Hematopoietic multipotent progenitor cell (in vitro differentiated cells): ENCODE data around the gene KRT28. TPM values are rescaled to one million over a fixed set of nuclear protein-coding genes. Genes with fewer than 3 reads are reported as not detected.

ENCODE experiments used
- DNase-seq, 3 donors: peaks; one replicate each; pipeline ENCODE4 v3.0.0-alpha.2; 2011 to 2015; ENCODE audit warnings: low read depth in 2 of 3, low spot score in 2 of 3
- total RNA-seq: library from RNA; depleted of rRNA; stranded (reverse); fragments of >200 nt; gene quantifications from one replicate; pipeline ENCODE4 v1.2.3, GENCODE V29; 2012

Gene KRT28, protein sequence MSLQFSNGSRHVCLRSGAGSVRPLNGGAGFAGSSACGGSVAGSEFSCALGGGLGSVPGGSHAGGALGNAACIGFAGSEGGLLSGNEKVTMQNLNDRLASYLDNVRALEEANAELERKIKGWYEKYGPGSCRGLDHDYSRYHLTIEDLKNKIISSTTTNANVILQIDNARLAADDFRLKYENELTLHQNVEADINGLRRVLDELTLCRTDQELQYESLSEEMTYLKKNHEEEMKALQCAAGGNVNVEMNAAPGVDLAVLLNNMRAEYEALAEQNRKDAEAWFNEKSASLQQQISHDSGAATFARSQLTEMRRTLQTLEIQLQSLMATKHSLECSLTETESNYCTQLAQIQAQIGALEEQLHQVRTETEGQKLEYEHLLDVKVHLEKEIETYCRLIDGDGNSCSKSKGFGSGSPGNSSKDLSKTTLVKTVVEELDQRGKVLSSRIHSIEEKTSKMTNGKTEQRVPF
- not detected for total RNA-seq

DNA sequence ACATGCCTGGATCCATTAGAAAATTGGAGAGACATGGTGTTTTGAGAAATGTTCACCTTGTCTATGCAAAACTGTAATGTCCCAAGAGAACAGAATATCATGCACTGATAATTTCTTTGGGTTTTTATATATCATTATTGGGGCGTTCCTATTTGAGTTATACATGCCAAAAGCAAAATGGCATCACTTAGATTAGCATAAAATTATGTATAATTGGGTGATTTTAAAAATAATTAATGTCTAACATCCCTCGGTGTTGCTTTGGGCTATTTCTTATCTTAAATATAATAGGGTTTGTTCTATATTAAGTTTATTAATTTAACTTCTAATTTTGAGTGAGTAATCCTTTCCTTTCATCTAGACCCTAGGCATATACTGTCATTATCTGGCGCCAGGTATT, at the start of gene KRT28:
KRT28 (minus strand) TSS at position 101 of the 400 bp plus-strand sequence; CDS start at position 35, 66 bp downstream.
- no peak for DNase-seq

GRCh38 chr17:40848583-40849235, 49.0 kb upstream of the KRT28 start:
- DNase-seq, result no peak

DNA sequence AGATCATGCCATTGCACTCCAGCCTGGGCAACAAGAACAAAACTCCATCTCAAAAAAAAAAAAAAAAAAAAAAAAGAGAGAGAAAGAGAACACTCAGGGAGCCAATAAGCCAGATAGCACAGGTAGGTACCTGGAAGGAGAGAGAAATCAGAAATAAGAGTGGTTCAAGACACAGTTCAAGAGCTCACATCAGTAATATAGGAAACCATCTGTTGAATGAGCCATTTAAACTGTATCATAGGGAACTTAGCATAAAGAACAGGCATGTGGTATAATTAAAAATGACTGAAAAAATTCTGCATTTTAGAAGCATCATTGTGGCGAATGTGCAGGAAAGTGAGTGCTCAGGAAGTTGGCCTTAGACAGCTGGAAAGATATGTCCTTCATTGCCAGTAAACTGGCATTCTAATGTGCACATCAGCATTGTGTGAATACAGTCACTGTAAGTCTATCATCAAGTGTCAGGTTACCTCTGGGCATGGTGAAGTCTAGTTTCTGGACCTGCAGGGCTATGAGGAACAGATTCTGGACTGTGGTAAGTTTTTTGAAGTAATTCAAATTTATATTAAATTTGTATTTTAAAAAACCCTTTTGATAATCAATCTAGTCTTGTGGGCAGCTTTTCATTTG, 46.9 kb upstream of the KRT28 start:
- no peak for DNase-seq

DNA sequence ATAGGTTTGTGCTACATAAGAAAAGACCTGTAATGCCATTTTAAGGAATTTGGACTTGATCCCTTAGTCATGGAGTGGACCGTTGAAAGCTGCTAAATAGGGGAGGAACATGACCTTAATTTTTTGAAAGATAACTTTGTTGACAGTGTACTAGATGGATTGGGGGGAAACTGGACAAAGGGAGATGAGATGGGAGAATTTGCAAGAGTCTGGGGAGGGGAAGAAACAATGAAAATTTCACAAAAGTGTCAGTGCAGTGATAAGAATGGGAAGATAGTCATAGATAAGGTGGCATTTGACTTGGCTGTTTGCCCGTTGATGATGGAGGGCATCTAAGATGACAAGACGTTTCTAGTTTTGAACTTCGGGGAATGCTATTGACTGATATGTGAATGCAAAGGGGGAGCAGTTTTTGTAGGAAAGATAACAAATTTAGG, 44.9 kb upstream of the KRT28 start:
- DNase-seq, result no peak

- DNase-seq, result no peak
Measured at GRCh38 chr17:40843242-40843641, 43.5 kb upstream of the KRT28 start.

DNA sequence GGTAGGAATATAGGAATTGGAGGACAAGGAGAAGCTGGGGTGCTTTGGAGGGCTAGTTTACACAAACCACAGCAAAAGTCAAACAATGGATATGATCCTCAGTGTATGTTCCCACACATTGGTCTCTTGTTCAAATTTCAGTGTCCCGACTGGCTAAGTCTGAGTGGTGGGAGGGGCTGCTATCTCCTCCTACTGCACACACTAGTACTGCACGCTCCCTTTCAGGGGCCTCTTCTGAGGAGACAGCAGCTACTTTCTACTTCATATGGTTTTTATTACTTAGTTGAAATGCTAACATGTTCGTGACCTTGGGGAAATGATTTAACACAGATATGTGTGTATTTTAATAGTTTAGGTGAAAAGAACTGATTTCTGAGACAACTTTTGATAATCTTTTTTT, 41.5 kb upstream of the KRT28 start:
- no peak for DNase-seq

DNA sequence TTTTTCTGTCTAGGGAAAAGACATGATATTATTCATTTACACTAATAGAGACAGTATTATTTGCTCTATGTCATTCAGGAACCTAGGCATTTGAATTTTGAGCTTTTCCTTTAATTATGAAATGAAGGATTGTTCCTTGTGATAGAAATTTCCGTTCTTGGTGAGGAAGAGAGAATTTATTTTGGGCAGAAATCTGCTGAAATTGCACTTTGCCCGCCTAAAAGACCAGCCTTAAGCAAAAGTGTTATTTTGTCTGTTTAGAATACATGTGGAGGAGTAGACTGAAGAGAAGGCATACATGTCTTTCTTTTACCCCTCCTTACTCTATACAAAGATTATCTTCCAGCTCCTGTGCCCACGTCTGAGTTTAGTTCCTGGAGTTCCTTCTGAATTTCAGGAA, 39.4 kb upstream of the KRT28 start:
- no peak for DNase-seq

DNA sequence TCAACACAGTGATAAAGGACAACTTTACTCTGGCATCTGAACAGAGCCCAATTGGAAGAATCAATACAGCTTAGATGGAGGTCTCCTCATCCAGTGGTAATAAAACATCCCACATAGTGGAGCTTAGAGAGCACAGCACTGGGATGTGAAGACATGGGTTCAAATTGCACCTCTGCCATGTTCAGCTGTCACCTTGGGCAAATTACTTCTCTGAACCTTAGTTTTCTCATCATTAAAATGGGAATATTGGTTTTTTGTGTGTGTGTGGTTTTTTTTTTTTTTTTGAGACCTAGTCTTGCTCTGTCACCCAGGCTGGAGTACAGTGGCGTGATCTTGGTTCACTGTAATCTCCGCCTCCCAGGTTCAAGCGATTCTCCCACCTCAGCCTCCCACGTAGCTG, 36.3 kb upstream of the KRT28 start:
- no peak for DNase-seq

GRCh38 chr17:40833882-40834281, 34.1 kb upstream of the KRT28 start:
- DNase-seq, result no peak

- DNase-seq, result no peak
Measured at GRCh38 chr17:40832840-40833239, 33.1 kb upstream of the KRT28 start.

- DNase-seq, result no peak
Measured at GRCh38 chr17:40830085-40830776, 30.5 kb upstream of the KRT28 start.

DNA sequence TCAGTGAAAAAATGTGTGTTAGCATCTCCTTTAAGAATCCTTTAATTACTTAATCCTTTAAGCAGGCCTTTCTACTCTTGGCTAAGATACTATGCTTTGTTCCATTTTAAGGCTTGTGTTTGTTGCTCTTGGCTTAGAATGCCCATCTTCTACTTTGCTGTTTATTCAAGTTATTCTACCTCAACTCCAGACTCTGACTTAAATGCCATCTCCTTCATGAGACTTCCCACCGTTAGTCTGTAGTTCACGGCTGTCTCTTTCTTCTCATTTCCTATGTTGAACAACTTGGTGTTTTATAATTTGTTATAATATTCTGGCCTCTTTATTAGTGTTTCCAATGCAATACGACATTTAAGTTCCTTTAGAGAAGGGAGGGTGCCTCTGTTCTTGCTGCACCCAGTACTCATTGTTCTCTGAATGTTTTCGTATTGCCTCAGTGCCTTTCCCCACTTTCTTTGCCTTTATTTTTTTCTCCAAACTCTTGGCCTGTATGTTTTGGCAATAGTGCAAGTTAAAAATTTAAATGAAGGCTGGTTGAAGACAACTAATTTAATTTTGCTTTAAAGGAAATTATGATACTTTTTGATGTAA, 28.8 kb upstream of the KRT28 start:
- no peak for DNase-seq

DNA sequence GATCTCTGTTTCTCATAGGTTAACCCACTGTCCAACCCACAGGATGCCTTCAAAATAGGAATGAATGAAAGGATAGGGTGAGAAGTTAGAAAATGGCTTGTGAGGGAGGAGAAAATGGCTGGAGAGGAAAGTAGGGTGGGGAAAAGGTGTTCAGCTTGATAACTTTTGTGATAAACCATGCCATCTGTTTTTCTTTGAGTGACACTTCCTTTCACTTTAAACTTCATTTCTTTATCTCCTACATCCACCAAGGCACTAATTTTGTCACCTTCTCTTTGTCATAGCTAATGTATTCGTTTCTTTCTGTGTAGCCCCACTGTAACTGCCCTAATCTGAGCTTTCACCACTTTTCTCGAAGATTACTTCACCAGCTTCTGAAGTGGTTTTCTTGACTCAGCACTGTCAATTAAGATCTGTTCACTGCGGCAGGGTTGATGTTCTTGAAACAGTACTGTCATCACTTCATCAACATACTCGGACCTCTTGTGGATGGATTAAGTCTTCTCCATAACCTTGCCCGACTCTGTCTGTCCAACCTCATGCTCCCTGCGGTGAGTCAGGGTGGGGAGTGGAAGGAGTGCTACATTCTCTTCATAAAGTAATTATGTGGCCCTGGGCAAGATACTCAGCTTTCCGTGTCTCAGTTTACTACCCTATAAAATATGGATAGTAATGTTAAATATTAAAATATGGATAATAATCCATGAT, 28.1 kb upstream of the KRT28 start:
- DNase-seq, result peak in 1 of 3 donors; percentile 3

DNA sequence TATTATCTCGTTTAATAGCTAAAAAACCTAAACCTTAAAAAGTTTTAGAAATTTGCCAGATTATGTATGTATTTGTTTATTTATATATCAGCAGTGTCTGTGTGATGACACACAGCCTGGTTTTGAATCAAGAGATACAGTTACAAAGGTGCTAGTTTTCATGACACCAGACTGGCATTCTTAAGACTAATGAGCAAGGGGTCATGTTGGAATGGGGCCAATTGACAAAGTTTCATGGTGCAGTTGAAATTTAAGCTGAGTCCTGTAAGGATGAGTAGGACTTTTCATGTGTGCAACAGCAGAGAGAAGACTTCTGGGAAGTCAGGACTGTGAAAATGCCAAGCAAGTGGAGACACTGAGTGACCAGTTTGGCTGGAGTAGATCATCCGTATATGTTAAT, 25.8 kb upstream of the KRT28 start:
- no peak for DNase-seq

DNA sequence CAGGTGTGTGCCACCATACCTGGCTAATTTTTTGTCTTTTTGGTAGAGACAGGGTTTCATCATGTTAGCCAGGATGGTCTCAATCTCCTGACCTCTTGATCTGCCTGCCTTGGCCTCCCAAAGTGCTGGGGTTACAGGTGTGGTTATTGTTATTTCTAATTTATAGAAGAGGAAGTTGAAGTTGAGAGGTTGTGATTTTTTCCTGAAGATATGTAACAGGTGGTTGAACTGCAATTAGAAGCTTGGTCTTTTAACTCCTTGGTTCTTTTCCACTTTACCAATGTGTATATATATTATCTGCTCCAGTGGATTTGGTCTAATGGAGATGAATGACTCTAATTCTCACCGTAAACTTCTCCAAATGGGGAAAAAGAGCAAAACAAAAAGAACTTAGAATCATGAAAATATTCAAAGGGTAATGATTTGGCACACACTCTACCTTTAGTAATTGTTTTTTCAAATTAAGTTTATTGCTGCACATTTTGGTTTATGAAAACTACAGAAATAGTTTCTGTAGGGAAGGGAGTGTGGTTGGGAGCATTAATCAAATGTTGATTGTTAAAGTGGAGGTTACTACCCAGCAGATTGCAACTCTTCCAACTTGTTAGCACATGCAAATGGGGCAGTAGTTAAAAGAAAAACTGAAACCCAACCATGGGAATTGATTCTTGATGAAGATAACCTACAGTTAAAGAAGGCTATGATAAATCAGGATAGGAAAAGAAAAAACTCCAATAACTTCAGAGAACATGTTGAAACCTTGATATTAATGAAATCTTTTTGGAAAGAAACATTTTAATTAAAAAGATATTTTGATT, 24.5 kb upstream of the KRT28 start:
- no peak for DNase-seq

DNA sequence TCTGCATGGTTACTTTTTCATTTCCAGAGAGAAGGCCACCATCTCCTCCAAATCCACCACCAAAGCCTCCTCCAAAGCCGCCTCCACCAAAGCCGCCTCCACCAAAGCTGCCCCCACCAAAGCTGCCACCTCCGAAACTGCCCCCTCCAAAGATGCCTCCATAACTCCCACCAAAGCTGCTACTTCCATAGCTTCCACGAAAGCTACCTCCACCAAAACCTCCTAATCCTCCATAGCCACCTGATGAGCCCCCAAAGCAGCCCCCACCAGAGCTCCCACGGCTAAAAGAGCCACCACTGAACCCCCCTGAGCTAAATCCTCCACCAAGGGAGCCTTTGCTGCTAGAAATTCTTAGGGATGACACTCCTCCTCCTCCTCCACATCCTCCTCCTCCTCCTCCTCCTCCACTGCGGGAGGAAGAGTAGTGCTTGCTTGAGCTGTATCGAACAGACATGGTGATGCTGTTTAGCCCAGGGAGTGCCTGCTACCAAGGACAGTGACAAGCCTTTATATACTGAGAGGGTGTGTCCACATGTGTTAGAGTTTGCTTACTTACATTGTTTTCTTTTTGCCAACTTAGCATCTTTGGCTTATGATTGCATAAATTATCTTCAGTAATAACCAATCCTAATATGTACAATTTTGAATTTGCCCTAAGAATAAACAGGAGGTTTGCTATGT, 22.5 kb upstream of the KRT28 start, which contains the start of gene KRT10:
KRT10 (minus strand) TSS at position 483 of the 681 bp plus-strand sequence; CDS start at position 454, 29 bp downstream.
- DNase-seq, result no peak

DNA sequence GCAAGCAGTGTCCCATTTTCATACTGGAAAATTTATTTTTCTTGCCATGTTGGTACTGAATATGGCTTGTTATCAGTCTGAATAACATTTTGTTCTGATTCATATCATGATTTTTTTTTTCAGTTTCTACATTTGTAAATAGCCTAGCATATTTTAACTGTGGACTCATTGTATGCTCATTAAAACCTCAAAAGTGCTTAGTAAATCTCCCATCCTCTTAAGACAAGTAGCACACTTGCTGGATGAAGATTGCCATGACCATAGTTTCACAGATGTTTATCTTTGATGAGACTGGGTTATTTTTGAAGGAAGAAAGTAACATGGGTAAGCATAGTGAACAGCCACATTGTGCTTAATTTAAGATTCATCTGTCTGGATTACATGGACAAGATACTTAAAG, 21.8 kb upstream of the KRT28 start:
- DNase-seq, result no peak

- no peak for DNase-seq
Measured at GRCh38 chr17:40820228-40820838, 20.6 kb upstream of the KRT28 start.
